AG10803 (cell line): ENCODE data around the gene TNRC18.
"Not testable (repeated sequence)": the region's sequence is repeated elsewhere in the genome, so short reads cannot be mapped to it uniquely, and the experiment has no call there.

Experiments used
- DNase-seq: peaks from one replicate; pipeline ENCODE4 v3.0.0; 2010; ENCODE audit warnings: low read depth
- H3K4me3 ChIP-seq: 2 replicates; pipeline ENCODE4 v1.5.1; 2011; ENCODE audit warnings: mild to moderate bottlenecking, low read length, control low read depth
- CTCF ChIP-seq: conservative IDR thresholded peaks from 2 replicates; pipeline ENCODE4 v1.5.1; 2011; ENCODE audit warnings: mild to moderate bottlenecking, low read length, control low read depth, inconsistent platforms

The TNRC18 gene

DNA sequence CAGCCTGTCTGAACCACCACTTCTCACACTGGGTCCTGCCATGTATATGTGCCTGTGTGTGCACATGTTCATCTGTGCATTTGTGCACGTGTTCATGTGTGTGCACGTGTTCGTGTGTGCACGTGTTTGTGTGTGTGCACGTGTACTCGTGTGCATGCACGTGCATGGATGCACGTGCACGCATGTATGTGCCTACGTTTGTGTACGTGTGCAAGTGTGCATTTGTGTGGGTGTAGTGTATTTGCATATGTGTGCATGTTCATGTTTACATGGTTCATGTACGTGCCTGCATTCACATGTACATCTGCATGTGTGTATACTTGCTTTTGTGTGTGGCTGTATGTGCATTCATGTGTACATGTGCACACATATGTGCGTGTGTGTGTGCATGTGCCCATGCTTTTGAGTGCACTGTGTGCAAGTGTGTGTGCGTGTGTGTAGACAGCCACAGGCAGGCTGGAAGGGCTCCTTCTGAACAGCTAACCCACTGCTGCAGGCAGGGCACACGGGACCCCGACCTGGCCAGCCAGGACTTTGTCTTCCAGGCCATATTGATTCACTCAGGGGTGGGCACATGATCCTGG is 112.7 kb downstream of the TNRC18 start:
- no peak overlapping the region for H3K4me3 ChIP-seq
- DNase-seq: no peak
- no peak for TF ChIP-seq CTCF

DNA sequence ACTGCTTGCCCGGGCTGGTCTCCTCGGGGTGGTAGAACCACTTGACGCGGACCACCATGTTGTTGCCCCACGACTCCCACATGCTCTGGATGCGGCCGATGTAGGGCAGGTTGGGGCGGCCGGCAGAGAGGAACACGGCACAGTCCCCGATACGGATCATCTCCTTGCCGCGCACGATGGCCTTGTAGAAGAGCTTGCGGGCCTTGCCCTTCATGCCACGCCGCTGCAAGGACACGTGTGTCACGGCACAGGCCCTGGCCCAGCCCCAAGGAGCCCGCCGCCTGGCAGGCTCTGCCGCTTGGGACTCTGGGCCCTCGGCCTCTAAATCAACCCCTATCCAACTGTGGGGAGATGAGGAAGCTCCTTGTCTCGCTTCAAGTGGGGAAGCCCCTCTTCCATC is 114.5 kb downstream of the TNRC18 start:
- TF ChIP-seq CTCF: no peak
- H3K4me3 ChIP-seq: no peak overlapping the region
- DNase-seq: no peak

- DNase-seq, H3K4me3 ChIP-seq: not testable (repeated sequence)
These were observed 116.2 kb downstream of the TNRC18 start for GRCh38 chr7:5307221-5308142.

DNA sequence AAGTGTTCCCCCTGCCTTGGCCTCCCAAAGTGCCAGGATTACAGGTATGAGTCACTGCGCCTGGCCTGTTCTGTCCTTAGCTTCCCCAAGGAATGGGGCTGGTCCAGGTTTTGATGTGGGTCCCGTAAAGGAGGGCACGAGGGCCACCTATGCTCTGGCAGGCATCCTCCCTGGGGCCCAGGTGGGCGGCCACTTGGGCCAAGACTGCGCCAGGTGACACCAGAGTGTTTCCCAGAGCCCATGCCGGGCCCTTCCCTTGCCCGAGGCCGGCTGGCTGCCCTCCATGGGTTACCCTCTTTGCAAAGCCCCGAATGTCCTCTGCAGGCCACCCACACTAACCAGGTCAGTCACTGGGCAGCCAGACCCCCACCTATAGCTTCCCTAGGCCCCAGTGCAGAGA is 118.6 kb downstream of the TNRC18 start:
- H3K4me3 ChIP-seq: not testable (repeated sequence)

GRCh38 chr7:5303591-5304505 is 119.8 kb downstream of the TNRC18 start:
- no peak for TF ChIP-seq CTCF
- H3K4me3 ChIP-seq: no peak overlapping the region
- DNase-seq: no peak

More for the DNA sequence above, 118.6 kb downstream of the TNRC18 start:
- not testable (repeated sequence) for DNase-seq

DNA sequence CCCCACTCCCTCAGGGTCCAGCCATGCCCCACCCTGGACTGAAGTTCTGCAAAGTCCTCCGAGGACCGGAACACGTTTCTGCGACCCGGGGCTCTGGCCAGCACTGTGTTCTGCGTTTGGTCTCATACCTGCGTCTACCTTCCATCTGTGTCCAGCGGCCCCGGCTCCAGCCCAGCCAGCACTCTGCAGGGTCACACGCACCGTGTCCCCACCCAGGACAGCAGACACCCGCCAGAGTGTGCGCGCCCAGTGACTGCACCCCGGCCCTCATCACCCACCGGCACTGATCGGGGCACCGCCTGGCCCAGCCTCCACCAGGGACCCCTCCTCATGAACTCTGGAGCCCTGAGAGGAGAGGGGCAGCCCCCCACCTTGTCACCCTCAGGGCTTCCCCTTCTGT is 120.6 kb downstream of the TNRC18 start:
- TF ChIP-seq CTCF: no peak
- no peak for DNase-seq

DNA sequence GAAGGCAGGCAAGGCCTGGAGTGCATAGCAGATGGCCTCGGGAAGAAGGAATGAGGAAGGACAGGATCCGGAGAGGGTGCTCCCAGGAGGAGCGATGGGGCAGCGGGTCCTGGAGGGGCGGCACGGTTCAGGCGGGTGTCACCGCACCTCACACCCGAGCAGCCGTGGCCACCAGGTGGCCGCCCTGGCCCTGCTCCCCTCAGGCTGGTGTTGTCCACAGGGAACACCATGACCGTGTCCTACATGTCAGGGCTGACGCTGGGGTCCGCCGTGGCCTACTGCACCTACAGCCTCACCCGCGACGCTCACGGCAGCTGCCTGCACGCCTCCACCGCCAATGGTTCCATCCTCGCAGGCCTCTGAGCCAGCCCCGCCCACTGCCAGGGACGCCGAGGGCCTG is 121.1 kb downstream of the TNRC18 start:
- DNase-seq: no peak
- H3K4me3 ChIP-seq: no peak overlapping the region
- TF ChIP-seq CTCF: no peak

More for the DNA sequence above, 120.6 kb downstream of the TNRC18 start:
- no peak overlapping the region for H3K4me3 ChIP-seq
